ENCODE results near the gene LAPTM5.

GRCh38 chr1:30754684-30755171, 2.8 kb downstream of the LAPTM5 start:
- no peak for TF ChIP-seq EP300 (IDR thresholded peaks at IDR 0.05; ENCODE audit: borderline replicate concordance in 1 of 2, low read depth in 2 of 2, low read length in 2 of 2)
- no peak for TF ChIP-seq CHD1 (IDR thresholded peaks at IDR 0.05; ENCODE audit: low read depth, low read length)
- TF ChIP-seq, protein P1, sequence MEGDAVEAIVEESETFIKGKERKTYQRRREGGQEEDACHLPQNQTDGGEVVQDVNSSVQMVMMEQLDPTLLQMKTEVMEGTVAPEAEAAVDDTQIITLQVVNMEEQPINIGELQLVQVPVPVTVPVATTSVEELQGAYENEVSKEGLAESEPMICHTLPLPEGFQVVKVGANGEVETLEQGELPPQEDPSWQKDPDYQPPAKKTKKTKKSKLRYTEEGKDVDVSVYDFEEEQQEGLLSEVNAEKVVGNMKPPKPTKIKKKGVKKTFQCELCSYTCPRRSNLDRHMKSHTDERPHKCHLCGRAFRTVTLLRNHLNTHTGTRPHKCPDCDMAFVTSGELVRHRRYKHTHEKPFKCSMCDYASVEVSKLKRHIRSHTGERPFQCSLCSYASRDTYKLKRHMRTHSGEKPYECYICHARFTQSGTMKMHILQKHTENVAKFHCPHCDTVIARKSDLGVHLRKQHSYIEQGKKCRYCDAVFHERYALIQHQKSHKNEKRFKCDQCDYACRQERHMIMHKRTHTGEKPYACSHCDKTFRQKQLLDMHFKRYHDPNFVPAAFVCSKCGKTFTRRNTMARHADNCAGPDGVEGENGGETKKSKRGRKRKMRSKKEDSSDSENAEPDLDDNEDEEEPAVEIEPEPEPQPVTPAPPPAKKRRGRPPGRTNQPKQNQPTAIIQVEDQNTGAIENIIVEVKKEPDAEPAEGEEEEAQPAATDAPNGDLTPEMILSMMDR (IDR thresholded peaks at IDR 0.05; ENCODE audit: control extremely low read depth in 1 of 3, insufficient read depth in 1 of 3, low read depth in 1 of 3, low read length in 3 of 3) = no peak
- TF ChIP-seq, protein P2, sequence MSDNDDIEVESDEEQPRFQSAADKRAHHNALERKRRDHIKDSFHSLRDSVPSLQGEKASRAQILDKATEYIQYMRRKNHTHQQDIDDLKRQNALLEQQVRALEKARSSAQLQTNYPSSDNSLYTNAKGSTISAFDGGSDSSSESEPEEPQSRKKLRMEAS (IDR thresholded peaks at IDR 0.05) = no peak
- TF ChIP-seq SIN3A (conservative IDR thresholded peaks at IDR 0.05 in 1 of 2, IDR thresholded peaks at IDR 0.05 in 1 of 2; ENCODE audit: low read depth in 1 of 2, low read length in 2 of 2) = no peak
